ENCODE results near the gene KLF8. TPM values are rescaled to one million over a fixed set of nuclear protein-coding genes. Genes with fewer than 3 reads are reported as not detected.

The KLF8 gene
- total RNA-seq, 1 experiment from 2014 or later = 0.13 TPM

DNA sequence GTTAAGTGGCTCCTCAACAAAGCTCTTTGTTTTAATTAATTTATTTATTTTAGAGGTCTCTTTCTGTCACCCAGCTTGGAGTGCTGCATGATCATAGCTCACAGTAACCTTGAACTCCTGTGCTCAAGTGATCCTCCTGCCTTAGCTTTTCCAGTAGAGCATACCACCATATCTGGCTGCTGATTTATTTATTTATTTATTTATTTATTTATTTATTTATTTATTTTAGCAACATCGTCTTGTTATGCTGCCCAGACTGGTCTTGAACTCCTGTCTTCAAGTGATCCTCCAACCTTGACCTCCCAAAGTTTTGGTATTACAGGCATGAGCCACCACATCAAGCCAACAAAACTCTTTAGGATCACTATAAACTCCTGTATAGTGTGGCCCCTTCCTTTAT is 15.8 kb upstream of the KLF8 start:
- BruUV-seq (replicated peaks) = no TSS peak

DNA sequence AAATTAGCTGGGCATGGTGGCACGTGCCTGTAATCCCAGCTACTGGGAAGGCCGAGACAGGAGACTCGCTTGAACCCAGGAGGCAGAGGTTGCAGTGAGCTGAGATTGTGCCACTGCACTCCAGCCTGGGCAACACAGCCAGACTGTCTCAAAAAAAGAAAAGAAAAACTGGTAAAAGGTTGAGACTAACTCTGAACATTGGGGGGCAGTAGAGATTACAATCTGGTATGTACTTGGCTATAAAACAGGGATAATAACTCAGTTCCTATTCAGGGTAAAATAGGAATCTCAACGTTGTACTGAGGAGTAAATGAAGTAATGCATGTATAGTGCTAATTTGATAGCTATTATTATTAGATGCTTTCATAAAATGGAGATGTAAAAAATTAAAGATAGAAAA is 12.5 kb upstream of the KLF8 start:
- DNase-seq (ENCODE audit: low read depth, low spot score) (no peak), ATAC-seq (no peak)
- in situ Hi-C loops (cut with HindIII; ENCODE audit: low pct_unique_long_range_greater_than_20kb, low sequenced_read_pairs) = no loop called here
- Histone ChIP-seq H3K9me3 (ENCODE audit: control insufficient read depth, insufficient read depth, low read depth, low read length) (no peaks in the 10 kb centered on the region), H3K27ac (ENCODE audit: low read length) (no peak overlapping the region), H3K27me3 (ENCODE audit: control insufficient read depth, insufficient read depth, low read length) (no peaks in the 10 kb centered on the region), H3K4me1 (ENCODE audit: control insufficient read depth, insufficient read depth, low read length) (no peaks in the 10 kb centered on the region), H3K4me3 (ENCODE audit: low read depth in 2 of 2, low read length in 2 of 2) (no peak overlapping the region), H3K36me3 (ENCODE audit: control insufficient read depth, insufficient read depth, low read length) (no peaks in the 10 kb centered on the region)
- intact Hi-C loops (cut with micrococcal nuclease; ENCODE audit: unreplicated experiment) = no loop called here
- no TSS peak for BruUV-seq (replicated peaks)
- ChIA-PET CTCF (no interaction called here), POLR2A (no interaction called here)
- TF ChIP-seq, protein P1, sequence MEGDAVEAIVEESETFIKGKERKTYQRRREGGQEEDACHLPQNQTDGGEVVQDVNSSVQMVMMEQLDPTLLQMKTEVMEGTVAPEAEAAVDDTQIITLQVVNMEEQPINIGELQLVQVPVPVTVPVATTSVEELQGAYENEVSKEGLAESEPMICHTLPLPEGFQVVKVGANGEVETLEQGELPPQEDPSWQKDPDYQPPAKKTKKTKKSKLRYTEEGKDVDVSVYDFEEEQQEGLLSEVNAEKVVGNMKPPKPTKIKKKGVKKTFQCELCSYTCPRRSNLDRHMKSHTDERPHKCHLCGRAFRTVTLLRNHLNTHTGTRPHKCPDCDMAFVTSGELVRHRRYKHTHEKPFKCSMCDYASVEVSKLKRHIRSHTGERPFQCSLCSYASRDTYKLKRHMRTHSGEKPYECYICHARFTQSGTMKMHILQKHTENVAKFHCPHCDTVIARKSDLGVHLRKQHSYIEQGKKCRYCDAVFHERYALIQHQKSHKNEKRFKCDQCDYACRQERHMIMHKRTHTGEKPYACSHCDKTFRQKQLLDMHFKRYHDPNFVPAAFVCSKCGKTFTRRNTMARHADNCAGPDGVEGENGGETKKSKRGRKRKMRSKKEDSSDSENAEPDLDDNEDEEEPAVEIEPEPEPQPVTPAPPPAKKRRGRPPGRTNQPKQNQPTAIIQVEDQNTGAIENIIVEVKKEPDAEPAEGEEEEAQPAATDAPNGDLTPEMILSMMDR (IDR thresholded peaks at IDR 0.05) = peak; percentile 16; the same call in 1 of the 2 replicates
- TF ChIP-seq POLR2AphosphoS5 (IDR thresholded peaks at IDR 0.05; ENCODE audit: low read depth, low read length) = no peak

More for the DNA sequence above, 15.8 kb upstream of the KLF8 start:
- DNase-seq (ENCODE audit: low read depth, low spot score) (no peak), ATAC-seq (no peak)
- no peak overlapping the region for H3K27ac ChIP-seq (ENCODE audit: low read length)
- ChIA-PET POLR2A (no interaction called here), CTCF (no interaction called here)
- H3K9me3 ChIP-seq (ENCODE audit: control insufficient read depth, insufficient read depth, low read depth, low read length) = no peaks in the 10 kb centered on the region
- no peaks in the 10 kb centered on the region for H3K36me3 ChIP-seq (ENCODE audit: control insufficient read depth, insufficient read depth, low read length)
- no peak overlapping the region for H3K4me3 ChIP-seq (ENCODE audit: low read depth in 2 of 2, low read length in 2 of 2)
- H3K27me3 ChIP-seq (ENCODE audit: control insufficient read depth, insufficient read depth, low read length) = no peaks in the 10 kb centered on the region
- intact Hi-C loops (cut with micrococcal nuclease; ENCODE audit: unreplicated experiment) (no loop called here), in situ Hi-C loops (cut with HindIII; ENCODE audit: low pct_unique_long_range_greater_than_20kb, low sequenced_read_pairs) (no loop called here)
- no peaks in the 10 kb centered on the region for H3K4me1 ChIP-seq (ENCODE audit: control insufficient read depth, insufficient read depth, low read length)
- TF ChIP-seq, protein P1 (IDR thresholded peaks at IDR 0.05) = no peak
- TF ChIP-seq SIN3A (IDR thresholded peaks at IDR 0.05; ENCODE audit: borderline replicate concordance, insufficient read depth, low read depth, low read length) (no peak), TCF7L2 (IDR thresholded peaks at IDR 0.05; ENCODE audit: low read depth, low read length) (no peak), POLR2AphosphoS5 (IDR thresholded peaks at IDR 0.05; ENCODE audit: low read depth, low read length) (no peak)
- TF ChIP-seq, protein P2, sequence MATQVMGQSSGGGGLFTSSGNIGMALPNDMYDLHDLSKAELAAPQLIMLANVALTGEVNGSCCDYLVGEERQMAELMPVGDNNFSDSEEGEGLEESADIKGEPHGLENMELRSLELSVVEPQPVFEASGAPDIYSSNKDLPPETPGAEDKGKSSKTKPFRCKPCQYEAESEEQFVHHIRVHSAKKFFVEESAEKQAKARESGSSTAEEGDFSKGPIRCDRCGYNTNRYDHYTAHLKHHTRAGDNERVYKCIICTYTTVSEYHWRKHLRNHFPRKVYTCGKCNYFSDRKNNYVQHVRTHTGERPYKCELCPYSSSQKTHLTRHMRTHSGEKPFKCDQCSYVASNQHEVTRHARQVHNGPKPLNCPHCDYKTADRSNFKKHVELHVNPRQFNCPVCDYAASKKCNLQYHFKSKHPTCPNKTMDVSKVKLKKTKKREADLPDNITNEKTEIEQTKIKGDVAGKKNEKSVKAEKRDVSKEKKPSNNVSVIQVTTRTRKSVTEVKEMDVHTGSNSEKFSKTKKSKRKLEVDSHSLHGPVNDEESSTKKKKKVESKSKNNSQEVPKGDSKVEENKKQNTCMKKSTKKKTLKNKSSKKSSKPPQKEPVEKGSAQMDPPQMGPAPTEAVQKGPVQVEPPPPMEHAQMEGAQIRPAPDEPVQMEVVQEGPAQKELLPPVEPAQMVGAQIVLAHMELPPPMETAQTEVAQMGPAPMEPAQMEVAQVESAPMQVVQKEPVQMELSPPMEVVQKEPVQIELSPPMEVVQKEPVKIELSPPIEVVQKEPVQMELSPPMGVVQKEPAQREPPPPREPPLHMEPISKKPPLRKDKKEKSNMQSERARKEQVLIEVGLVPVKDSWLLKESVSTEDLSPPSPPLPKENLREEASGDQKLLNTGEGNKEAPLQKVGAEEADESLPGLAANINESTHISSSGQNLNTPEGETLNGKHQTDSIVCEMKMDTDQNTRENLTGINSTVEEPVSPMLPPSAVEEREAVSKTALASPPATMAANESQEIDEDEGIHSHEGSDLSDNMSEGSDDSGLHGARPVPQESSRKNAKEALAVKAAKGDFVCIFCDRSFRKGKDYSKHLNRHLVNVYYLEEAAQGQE (IDR thresholded peaks at IDR 0.05; ENCODE audit: insufficient read depth in 1 of 2, low read depth in 2 of 2, low read length in 1 of 2) = no peak

DNA sequence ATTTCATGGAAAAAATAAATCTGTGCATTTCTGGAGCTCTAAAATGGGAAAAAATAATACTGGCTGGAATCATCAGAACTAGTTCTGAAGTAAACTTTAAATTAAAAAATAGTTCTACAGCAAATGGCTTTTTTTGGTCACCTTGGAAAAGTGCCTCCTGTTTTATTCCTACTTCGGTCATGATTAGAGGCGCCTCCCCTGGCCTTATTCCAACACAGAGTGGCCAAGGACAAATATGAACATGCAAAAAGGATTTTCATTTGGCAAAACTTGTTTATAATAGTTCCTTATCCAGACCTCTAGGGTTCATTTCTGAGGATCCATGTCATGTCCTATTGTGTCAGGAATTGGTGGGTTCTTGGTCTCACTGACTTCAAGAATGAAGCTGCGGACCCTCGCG is 11.1 kb upstream of the KLF8 start:
- H3K36me3 ChIP-seq (ENCODE audit: control insufficient read depth, insufficient read depth, low read length) = no peaks in the 10 kb centered on the region
- no peaks in the 10 kb centered on the region for H3K4me1 ChIP-seq (ENCODE audit: control insufficient read depth, insufficient read depth, low read length)
- TF ChIP-seq, protein P2 (IDR thresholded peaks at IDR 0.05; ENCODE audit: insufficient read depth in 1 of 2, low read depth in 2 of 2, low read length in 1 of 2) = no peak
- TF ChIP-seq, protein P1 (IDR thresholded peaks at IDR 0.05) = no peak
- TF ChIP-seq POLR2AphosphoS5 (IDR thresholded peaks at IDR 0.05; ENCODE audit: low read depth, low read length) (no peak), SIN3A (IDR thresholded peaks at IDR 0.05; ENCODE audit: borderline replicate concordance, insufficient read depth, low read depth, low read length) (no peak), TCF7L2 (IDR thresholded peaks at IDR 0.05; ENCODE audit: low read depth, low read length) (no peak)
- ChIA-PET CTCF (no interaction called here), POLR2A (no interaction called here)
- no TSS peak for BruUV-seq (replicated peaks)
- in situ Hi-C loops (cut with HindIII; ENCODE audit: low pct_unique_long_range_greater_than_20kb, low sequenced_read_pairs) = no loop called here
- ATAC-seq (no peak), DNase-seq (ENCODE audit: low read depth, low spot score) (no peak)
- H3K27me3 ChIP-seq (ENCODE audit: control insufficient read depth, insufficient read depth, low read length) = no peaks in the 10 kb centered on the region
- intact Hi-C loops (cut with micrococcal nuclease; ENCODE audit: unreplicated experiment) = no loop called here
- H3K4me3 ChIP-seq (ENCODE audit: low read depth in 2 of 2, low read length in 2 of 2) = no peak overlapping the region
- H3K9me3 ChIP-seq (ENCODE audit: control insufficient read depth, insufficient read depth, low read depth, low read length) = no peaks in the 10 kb centered on the region
- H3K27ac ChIP-seq (ENCODE audit: low read length) = no peak overlapping the region
